ENCODE results near the gene MAP4K4.

Gene MAP4K4

DNA sequence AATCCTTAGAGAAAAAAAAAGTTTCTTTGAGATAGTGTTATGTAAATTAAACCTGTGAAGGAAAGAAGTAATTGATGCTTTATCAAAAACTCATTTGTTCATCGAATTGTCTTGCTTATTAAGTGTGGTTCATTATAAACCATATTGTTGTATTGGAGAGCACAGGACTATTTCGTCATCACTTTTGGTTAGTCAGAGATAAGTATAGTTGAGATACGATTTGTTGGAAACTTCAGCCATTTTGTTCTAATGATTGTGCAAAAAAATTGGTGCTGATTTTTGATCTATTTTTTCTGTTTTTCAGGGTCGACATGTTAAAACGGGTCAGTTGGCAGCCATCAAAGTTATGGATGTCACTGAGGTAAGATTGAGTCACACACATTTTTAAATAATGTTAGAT, 92.9 kb downstream of the MAP4K4 start:
- no peak overlapping the region for H2AFZ ChIP-seq (ENCODE audit: low read depth, low read length)
- H3K4me1 ChIP-seq (ENCODE audit: insufficient read depth, low read length), result peaks cover 29% of the 10 kb centered on the region
- H3K36me3 ChIP-seq (ENCODE audit: insufficient read depth, low read length), result peaks cover 6% of the 10 kb centered on the region
- H3K4me3 ChIP-seq (ENCODE audit: low read length), result no peak overlapping the region
- H3K9me3 ChIP-seq (ENCODE audit: low read length), result no peaks in the 10 kb centered on the region
- no peaks in the 10 kb centered on the region for H3K27me3 ChIP-seq (ENCODE audit: insufficient read depth, low read length)

DNA sequence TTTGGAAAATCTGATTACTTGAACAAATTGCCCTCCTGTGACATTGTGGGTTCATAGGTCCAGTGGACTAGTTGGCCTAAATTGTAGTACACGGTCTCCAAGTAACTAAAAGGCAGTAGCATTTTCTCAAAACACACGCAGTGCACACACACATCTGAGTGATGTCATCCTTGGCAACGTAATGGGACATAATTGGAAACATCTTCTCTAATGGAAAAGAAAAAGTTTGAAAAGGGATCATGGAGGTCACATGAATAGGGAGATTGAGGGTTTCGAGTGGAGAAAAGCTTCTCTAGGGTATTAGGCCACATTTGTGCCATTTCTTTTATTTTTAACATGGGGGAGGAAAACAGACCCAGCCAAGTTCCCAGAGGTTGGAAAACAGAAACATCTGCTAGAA, 93.3 kb downstream of the MAP4K4 start:
- Histone ChIP-seq H3K36me3 (ENCODE audit: insufficient read depth, low read length) (peaks cover 6% of the 10 kb centered on the region), H3K27me3 (ENCODE audit: insufficient read depth, low read length) (no peaks in the 10 kb centered on the region), H3K9me3 (ENCODE audit: low read length) (no peaks in the 10 kb centered on the region)

DNA sequence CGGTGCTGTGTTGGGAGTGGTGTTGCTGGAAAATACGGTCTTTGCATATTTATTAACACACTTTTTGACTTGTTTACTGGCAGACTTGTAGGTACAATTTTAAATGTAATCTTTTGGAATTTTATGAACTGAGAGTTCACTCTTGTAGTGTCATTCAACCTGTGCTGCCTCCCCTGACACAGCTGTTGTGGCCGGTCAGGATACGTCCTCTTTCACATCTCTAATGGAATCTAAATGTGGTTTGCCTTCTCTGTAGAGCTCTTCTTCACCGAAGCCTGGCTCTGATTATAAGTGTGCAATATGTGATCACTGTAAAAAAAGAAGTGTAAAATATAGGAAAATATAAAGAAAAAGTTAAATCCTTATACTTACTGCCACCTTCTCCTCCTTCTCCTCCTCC, 94.7 kb downstream of the MAP4K4 start:
- H3K4me3 ChIP-seq (ENCODE audit: low read length), result no peak overlapping the region
- H2AFZ ChIP-seq (ENCODE audit: low read depth, low read length), result no peak overlapping the region
- H3K9me3 ChIP-seq (ENCODE audit: low read length), result no peaks in the 10 kb centered on the region
- peaks cover 33% of the 10 kb centered on the region for H3K4me1 ChIP-seq (ENCODE audit: insufficient read depth, low read length)
- H3K27me3 ChIP-seq (ENCODE audit: insufficient read depth, low read length), result no peaks in the 10 kb centered on the region
- peaks cover 6% of the 10 kb centered on the region for H3K36me3 ChIP-seq (ENCODE audit: insufficient read depth, low read length)

More for the DNA sequence above, 93.3 kb downstream of the MAP4K4 start:
- H3K4me3 ChIP-seq (ENCODE audit: low read length), result no peak overlapping the region
- peaks cover 29% of the 10 kb centered on the region for H3K4me1 ChIP-seq (ENCODE audit: insufficient read depth, low read length)
- H2AFZ ChIP-seq (ENCODE audit: low read depth, low read length), result no peak overlapping the region

DNA sequence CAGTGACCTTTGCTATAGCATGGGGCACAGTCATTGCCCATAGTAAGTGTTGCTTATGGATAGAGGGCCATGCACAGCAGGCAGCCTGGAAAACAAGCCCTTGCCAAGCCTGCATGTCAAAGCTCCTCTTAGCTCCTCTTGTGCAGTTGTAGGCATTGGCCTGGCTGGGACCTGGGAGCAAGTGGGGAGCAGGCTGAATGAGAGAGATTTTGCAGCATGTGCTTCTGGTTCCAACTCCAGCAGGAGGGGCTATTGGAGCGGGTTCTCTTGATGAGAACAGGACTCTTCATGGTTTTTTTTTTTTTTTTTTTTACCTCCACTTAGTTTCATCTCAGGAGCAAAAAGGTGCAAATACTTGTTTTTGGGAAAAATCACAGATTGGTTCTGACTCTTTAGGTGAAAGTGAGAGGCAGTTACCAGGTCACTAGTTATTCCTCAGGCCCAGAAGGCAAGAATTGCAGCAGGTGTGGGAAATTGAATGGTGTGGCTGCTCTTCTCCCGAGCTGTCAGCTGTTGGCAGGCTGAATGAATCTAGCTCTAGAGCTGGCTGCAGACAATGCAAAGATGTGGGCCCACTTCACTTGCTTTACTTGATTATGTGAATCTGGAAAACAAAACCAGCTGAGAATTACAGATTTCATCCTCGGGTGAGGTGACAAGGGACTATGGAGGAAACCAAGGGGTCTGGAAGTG, 95.9 kb downstream of the MAP4K4 start:
- H3K27me3 ChIP-seq (ENCODE audit: insufficient read depth, low read length), result no peaks in the 10 kb centered on the region
- H3K4me3 ChIP-seq (ENCODE audit: low read length), result no peak overlapping the region
- H2AFZ ChIP-seq (ENCODE audit: low read depth, low read length), result no peak overlapping the region
- H3K9me3 ChIP-seq (ENCODE audit: low read length), result no peaks in the 10 kb centered on the region
- peaks cover 6% of the 10 kb centered on the region for H3K36me3 ChIP-seq (ENCODE audit: insufficient read depth, low read length)
- H3K4me1 ChIP-seq (ENCODE audit: insufficient read depth, low read length), result peaks cover 34% of the 10 kb centered on the region

DNA sequence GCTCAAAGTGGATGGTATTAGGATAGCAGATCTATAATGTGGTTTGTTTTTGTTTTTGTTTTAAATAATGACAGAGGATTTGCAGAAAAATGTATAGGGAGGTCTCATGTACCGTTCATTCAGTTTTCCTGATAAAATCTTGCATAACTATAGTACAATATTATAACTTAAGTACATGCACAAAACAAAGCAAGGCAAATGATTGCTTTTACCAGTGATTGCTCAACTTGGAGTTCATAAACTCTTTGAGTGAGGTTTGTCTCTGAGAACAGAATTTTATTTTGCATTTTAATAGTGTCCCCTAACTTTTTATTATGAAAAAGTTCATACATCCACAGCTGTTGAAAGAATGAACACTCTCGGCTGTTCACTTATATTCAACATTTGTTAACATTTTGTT, 96.6 kb downstream of the MAP4K4 start:
- peaks cover 27% of the 10 kb centered on the region for H3K4me1 ChIP-seq (ENCODE audit: insufficient read depth, low read length)
- H3K27me3 ChIP-seq (ENCODE audit: insufficient read depth, low read length), result no peaks in the 10 kb centered on the region
- no peaks in the 10 kb centered on the region for H3K9me3 ChIP-seq (ENCODE audit: low read length)
- no peak overlapping the region for H2AFZ ChIP-seq (ENCODE audit: low read depth, low read length)
- no peak overlapping the region for H3K4me3 ChIP-seq (ENCODE audit: low read length)
- peaks cover 6% of the 10 kb centered on the region for H3K36me3 ChIP-seq (ENCODE audit: insufficient read depth, low read length)

DNA sequence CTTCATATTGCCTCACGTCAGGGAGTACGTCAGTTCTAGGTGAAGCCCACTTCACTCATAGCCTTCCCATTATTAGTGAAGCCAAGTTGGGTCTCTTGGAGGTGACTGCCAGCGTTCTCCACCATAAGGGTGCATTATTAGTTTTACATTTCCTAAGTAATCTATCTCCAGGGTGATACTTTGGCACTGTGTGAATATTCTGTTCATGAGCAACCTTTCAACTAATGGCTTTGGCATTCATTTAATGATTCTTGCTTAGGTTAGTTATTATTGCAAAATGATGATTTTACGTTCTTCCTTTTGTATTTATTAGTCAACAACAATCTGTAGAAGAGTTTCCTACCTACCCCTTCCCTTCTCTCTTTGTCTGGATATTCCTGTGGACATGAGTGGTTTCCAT, 97.5 kb downstream of the MAP4K4 start:
- no peaks in the 10 kb centered on the region for H3K9me3 ChIP-seq (ENCODE audit: low read length)
- peaks cover 8% of the 10 kb centered on the region for H3K36me3 ChIP-seq (ENCODE audit: insufficient read depth, low read length)
- no peak overlapping the region for H3K4me3 ChIP-seq (ENCODE audit: low read length)
- no peaks in the 10 kb centered on the region for H3K27me3 ChIP-seq (ENCODE audit: insufficient read depth, low read length)
- no peak overlapping the region for H2AFZ ChIP-seq (ENCODE audit: low read depth, low read length)
- peaks cover 27% of the 10 kb centered on the region for H3K4me1 ChIP-seq (ENCODE audit: insufficient read depth, low read length)

DNA sequence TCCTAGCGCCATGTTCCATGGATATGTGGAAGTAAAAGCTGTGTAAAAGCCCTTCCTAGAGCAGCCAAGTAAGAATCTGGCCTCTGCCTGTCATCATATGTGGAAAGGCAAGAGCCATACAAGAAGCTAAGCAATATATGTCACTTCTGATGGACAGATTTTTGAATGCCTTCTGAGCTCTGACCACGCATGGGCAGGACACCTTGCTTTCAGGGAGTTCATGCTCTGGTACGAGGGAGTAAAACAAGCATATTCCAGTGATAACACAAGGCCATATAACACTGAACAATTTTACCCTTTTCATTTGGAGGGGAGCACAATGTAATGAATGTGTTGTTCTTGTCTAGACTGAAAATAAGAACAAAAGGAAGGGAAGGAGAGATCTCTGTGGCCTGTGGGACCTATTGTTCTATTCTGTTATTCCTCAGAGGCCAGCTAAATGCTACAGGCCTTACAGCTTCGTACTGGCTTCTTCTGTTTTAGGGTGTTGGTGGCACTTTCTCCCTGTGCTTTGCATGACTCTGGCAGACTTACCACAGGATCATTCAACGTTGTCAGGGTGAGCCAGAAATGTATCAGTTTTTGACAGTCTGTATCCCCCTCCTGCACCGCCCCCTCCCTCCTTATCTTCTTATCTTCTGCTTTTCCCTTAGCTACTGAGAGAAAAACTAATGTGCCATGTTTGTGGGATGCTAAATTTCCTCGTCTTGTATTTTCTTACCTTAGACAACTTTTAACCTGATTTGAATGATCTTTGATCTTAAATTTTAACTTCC, 99.5 kb downstream of the MAP4K4 start:
- Histone ChIP-seq H3K9me3 (ENCODE audit: low read length) (no peaks in the 10 kb centered on the region), H3K27me3 (ENCODE audit: insufficient read depth, low read length) (no peaks in the 10 kb centered on the region), H2AFZ (ENCODE audit: low read depth, low read length) (no peak overlapping the region), H3K36me3 (ENCODE audit: insufficient read depth, low read length) (peaks cover 3% of the 10 kb centered on the region), H3K4me3 (ENCODE audit: low read length) (no peak overlapping the region), H3K4me1 (ENCODE audit: insufficient read depth, low read length) (peaks cover 22% of the 10 kb centered on the region)

DNA sequence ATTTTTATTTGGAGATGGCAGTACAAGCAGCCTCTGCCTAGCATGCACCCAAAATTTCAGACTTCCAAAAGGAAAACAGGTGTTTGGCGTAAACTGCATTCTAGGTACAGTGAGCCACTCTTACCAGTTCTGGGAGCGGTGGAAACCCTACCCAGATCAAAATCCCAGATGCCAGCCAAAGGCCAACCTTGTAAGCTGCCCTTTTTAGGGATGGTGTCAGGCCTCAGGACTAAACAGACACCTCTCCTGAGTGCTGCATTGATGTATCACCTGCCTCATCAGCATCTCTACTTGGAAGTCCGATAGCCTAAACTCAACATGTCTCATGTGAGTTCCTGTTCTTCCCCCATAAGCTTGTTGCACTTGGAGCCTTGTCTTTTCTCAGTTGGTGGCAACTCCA, 104.0 kb downstream of the MAP4K4 start:
- Histone ChIP-seq H3K9me3 (ENCODE audit: low read length) (no peaks in the 10 kb centered on the region), H3K36me3 (ENCODE audit: insufficient read depth, low read length) (peaks cover 3% of the 10 kb centered on the region), H3K4me3 (ENCODE audit: low read length) (no peak overlapping the region), H2AFZ (ENCODE audit: low read depth, low read length) (no peak overlapping the region), H3K27me3 (ENCODE audit: insufficient read depth, low read length) (no peaks in the 10 kb centered on the region), H3K4me1 (ENCODE audit: insufficient read depth, low read length) (peaks cover 44% of the 10 kb centered on the region)

DNA sequence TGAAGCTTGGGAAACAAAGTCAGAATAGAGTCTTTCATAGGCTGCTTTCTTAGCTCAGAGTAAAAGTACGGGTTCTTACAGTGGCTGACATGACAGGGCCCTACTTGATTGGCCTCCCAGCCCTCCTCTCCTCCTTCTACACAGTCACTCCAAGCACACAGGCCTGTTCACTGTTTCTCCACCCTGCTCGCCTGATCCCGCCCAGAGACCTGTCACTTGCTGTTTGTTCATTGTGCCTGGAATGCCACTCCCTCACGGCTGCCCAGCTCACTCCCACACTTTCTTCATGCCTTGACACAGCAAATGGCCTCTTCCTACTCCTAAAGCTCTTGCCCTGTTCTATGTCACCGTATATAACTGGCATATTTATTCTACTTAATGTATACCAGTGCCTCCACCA, 104.8 kb downstream of the MAP4K4 start:
- H3K4me1 ChIP-seq (ENCODE audit: insufficient read depth, low read length), result peaks cover 41% of the 10 kb centered on the region
- no peaks in the 10 kb centered on the region for H3K9me3 ChIP-seq (ENCODE audit: low read length)
- H3K27me3 ChIP-seq (ENCODE audit: insufficient read depth, low read length), result no peaks in the 10 kb centered on the region
- no peak overlapping the region for H3K4me3 ChIP-seq (ENCODE audit: low read length)
- H3K36me3 ChIP-seq (ENCODE audit: insufficient read depth, low read length), result peaks cover 3% of the 10 kb centered on the region
- no peak overlapping the region for H2AFZ ChIP-seq (ENCODE audit: low read depth, low read length)

DNA sequence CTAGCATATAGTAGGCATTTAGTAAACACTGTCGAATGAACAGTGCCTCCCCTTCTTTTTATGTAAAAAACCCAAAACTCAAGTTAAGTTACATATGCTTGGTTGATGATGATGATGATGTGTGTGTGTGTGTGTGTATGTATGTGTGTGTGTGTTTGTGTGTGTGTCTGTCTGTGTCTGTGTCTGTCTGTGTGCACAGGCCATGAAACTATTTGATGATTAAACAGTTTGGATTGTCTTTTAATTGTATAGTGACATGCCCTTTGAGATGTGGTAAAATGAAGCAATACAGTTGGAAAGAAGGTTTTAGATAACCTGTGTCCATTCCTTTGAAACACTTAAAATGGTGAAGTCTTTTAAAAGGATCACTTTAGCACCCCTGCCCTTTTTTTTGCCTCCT, 105.6 kb downstream of the MAP4K4 start:
- no peak overlapping the region for H2AFZ ChIP-seq (ENCODE audit: low read depth, low read length)
- H3K4me1 ChIP-seq (ENCODE audit: insufficient read depth, low read length), result peaks cover 40% of the 10 kb centered on the region
- H3K9me3 ChIP-seq (ENCODE audit: low read length), result no peaks in the 10 kb centered on the region
- no peaks in the 10 kb centered on the region for H3K27me3 ChIP-seq (ENCODE audit: insufficient read depth, low read length)
- peaks cover 3% of the 10 kb centered on the region for H3K36me3 ChIP-seq (ENCODE audit: insufficient read depth, low read length)
- no peak overlapping the region for H3K4me3 ChIP-seq (ENCODE audit: low read length)

DNA sequence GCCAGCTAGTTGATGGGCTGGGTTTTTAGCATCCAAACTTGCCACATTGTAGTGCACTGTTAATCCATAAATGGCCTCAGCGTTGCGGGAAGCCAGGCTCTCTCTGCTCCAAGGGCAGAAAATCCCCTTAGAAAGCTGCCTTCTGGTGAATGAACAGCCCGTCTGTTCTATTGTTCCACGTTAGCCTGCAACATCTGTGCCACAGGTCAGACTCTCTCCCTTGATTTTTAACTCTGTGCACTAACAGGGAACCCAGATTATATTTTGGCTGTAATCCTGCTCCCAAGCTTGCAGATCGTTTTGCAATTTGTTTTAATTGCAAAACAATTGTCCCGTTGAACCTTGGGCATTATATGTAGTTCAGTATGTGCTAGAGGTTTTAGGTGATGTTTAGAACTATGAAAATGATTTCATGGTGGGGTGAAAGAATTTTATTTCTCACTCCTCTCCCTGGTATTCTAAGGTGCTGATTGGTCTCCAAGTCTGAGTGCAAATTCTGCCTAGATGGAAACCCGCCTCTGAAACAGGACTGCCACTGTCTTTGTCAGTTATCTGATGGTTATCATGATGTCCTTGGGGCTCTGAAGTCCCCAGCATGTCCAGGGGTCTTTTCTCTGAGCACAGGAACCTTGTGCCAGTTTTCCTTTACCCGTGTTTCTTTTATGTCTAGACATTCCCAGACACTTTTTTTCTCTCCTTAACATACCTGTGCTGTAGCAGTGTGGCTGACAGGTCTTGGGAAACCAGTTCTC, 106.6 kb downstream of the MAP4K4 start:
- Histone ChIP-seq H3K4me3 (ENCODE audit: low read length) (no peak overlapping the region), H2AFZ (ENCODE audit: low read depth, low read length) (no peak overlapping the region), H3K36me3 (ENCODE audit: insufficient read depth, low read length) (peaks cover 3% of the 10 kb centered on the region), H3K9me3 (ENCODE audit: low read length) (no peaks in the 10 kb centered on the region), H3K27me3 (ENCODE audit: insufficient read depth, low read length) (no peaks in the 10 kb centered on the region), H3K4me1 (ENCODE audit: insufficient read depth, low read length) (peaks cover 40% of the 10 kb centered on the region)

DNA sequence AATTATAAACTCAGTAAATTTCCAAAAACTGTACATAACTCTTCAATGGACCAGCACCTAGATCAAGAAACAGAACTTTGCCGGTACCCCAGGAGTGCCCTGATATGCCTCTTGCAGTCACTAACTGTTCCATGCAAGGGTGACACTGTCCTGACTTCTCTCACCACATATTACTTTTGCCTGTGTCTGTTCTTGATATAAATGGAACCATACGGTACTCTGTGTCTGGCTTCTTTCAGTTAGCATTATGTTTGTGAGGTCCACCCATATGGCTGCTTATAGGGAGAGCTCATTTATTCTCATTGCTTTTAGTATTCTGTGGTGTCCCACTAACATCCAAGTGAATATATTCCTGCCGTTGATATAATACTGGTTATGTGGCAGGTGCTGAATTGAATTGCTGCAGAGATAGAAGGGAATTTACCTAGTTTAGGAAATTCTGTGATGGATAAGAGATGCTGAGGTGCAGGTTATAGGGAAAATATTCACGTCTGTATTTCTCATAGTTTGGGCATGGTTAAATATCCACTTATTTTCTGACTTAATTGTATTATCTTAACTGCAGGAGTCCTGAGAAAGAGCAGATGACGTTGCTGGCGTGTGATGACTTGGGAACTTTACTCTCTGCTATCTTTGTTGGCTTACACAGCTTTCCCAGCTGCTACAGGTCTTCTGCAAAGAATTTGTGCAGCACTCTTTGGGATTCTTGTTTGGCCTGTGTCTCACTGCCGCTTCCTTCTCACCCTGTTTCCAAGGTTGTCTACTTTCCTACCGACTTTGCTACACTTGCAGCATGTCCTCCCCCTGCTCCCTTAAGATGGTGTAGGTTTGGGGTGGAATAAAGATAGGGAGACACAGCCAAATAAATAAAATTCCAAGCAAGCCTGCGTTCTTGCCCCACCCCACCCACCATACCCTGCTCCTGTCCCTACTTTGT, 107.9 kb downstream of the MAP4K4 start:
- H3K9me3 ChIP-seq (ENCODE audit: low read length), result no peaks in the 10 kb centered on the region
- H3K4me3 ChIP-seq (ENCODE audit: low read length), result no peak overlapping the region
- H2AFZ ChIP-seq (ENCODE audit: low read depth, low read length), result no peak overlapping the region
- H3K27me3 ChIP-seq (ENCODE audit: insufficient read depth, low read length), result no peaks in the 10 kb centered on the region
- peaks cover 45% of the 10 kb centered on the region for H3K4me1 ChIP-seq (ENCODE audit: insufficient read depth, low read length)
- H3K36me3 ChIP-seq (ENCODE audit: insufficient read depth, low read length), result no peaks in the 10 kb centered on the region
